Eye (tissue), 1 donor: ENCODE measurements around the gene HCRT.
A peak's percentile ranks its signal among the peaks of the same experiment; 100 is the strongest.
"Not testable (repeated sequence)": the region's sequence is repeated elsewhere in the genome, so short reads cannot be mapped to it uniquely, and the experiment has no call there.

Experiments used
- DNase-seq: peaks from one replicate; pipeline ENCODE4 v3.0.0-alpha.2; 2015

Gene HCRT

DNA sequence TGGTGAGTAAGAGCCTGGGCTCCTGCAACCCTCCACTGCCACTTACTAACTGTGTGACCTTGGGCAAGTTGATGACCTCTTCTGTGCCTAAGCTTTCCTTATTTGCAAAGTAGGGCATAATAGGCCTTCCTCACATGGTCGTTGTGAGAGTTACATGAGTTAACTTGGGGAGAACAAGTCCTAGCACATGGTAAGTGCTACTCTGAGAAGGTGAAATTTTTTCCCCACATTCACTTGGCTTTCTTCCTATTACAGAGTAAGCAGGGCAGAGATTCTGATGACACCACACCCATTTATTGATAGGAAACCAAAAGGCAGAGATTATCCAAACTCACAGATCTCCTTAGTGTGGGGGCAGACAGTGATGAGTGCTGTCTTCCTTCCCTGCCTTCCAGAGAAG, 5.9 kb downstream of the HCRT start:
- no peak for DNase-seq

DNA sequence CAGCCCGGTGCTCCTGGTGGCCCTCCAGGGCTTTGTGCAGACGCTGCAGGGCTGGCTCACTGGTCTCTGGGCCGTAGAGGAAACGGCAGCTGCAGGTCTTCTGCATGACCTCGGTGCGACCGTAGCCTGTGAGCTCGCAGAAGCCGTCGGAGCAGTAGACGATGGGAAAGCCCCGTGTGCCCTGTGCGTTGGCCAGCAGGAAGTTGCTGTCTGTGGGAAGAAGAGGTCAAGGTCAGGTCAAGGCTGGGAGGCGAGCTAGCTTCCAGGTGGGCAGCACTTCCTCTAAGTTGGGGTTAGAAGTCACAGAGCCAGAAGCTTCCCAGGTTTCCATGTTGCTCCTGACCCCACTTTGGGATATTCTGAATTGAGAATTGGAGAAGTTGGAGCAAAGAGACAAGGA, 6.4 kb downstream of the HCRT start:
- DNase-seq: no peak

DNA sequence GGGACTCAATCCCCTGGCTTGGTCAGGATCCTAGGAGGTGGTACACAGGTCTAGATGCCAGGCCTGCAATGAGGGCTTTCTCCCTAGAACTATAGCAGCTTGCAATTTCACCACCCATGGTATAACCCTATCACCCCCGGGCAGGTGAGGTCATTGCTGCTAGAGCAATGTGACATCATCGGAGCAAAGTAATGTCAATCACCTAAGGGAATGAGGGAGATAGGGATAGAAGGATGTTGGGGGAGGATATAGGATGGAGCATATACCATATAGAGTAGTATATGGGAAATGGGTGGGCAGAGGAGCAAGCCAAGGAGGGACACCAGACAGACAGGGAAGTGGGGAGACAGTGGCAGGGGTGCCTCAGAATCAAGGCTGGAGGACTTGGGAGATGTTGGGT, 7.6 kb downstream of the HCRT start:
- DNase-seq: no peak

DNA sequence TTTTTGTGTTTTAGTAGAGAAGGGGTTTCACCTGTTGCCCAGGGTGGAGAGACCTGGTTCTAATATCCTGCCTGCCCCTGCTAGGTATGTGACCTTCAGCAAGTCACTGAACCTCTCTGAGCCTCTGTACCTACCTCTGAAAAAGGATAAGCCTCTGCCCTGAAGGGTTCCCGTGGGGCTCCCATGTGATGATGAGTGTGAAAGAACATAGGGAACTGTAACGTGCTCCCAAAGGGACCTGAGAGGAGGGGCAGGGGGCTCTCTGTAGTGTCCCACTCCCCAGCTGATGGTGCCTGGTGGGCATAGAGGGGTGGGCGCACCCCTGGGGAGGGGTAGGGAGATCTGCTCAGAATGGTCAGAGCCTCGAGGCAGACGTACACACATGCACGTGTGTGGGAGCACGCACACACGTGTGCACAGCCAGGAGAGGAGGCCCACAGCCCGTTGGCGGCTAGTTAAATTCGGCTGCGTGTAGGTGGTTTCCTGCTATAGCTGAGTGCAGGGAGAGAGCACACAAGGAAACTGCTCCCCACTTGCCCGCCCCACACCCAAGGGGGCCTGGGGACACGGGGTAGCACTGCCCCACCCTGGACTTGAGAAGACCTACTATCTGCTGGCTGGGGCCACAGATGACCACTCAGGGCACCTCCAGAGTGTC, 11.0 kb downstream of the HCRT start:
- no peak for DNase-seq

DNA sequence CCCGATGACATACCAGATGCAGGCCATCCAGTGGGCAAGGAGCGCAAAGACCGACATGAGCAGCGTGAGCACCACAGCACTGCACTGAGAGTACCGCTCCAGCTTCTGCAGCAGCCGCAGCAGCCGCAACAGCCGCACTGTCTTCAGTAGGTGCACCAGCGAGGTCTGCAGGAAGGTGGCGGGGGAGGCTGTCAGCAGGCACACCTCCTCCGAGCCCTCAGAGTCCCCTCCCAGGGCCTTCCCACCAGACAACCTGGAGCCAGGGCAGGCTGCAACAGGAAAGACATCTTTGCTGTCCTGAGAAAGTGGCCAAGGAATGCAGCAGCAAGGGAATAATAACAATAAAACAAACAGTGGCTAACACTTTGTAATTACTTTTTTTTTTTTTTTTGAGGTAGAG, 13.4 kb downstream of the HCRT start:
- DNase-seq: no peak

DNA sequence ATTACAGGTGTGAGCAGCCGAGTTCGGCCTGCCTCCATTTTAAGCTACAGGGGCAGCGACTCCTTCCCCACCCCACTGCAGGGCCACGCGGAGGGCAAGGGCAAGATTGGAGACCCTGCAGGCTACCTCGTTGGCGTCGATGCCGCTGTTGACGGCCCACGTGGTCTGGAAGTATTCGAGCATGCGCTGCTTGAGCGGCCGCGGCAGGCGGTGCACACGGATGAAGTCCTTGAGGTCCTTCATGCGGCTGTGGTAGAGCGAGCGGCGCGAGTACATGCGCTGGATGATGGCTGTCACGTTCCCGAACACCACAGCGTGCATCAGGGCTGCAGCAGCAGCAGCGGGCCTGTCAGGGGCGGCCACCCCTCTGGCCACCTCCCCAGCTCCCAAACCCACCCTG, 15.9 kb downstream of the HCRT start:
- DNase-seq: no peak

DNA sequence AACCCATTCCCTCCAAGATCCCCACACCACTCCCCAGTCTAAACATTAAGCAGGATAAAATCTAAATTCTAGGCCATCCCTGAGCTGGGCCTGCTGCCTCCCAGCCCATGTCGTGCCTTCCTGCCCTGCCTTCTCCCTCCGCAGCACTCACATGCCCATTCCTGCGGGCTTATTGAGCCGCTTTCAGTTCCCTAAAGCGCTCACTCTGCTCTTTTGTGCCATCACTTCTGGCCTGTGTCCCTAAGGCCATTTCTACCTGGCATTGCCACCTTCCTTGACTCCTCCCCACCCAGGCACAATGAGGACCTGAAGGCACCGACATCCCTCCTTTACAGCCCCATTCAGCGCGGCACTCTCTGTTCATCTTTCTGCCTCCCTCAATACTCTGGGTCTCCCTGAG, 17.4 kb downstream of the HCRT start:
- no peak for DNase-seq

DNA sequence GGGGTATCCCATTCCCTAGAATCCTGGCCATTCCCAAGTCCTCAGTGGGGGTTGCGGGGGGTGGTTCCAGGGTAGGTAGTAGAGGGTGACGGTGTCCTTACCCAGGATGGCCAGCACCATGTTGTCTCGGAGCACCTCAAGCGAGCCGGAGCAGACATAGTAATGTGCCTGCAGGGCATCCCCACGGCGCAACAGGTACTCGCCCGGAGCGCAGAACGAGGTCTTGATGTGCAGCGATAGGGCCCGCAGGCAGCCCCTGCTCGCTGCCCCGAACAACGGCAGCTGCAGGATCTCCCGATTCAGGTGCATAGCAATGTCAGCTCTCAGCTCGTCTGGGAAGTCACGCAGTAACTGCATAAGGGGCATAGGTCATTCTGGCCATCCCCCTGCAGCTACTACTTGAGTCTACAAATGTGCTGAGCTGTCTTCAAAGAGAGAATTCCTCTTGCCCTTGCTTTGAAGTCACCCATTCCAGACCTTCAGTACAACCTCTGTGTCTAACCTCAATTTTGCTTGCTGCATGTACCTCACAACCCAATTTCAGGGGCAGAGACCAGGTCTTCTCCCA, 19.0 kb downstream of the HCRT start:
- DNase-seq: no peak

DNA sequence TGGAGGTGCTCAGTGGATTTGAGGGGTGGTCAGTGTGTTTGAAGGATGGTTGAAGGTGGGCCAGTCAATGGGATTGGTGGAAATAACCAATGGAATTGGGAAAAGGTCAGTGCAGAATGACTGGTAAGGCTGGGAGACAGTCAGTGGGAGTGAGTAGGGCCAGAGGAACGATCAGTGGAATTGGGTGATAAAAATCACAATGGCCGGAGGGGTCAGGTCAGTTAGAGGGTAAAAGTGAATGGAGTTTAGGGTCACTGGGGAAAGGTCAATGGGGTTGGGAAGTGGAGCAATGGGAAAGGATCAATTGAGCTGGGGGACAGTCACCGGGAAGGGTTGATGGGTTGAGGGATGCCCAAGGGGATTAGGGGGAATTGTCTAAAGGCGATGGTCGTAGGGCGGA, 19.5 kb downstream of the HCRT start:
- DNase-seq: no peak

DNA sequence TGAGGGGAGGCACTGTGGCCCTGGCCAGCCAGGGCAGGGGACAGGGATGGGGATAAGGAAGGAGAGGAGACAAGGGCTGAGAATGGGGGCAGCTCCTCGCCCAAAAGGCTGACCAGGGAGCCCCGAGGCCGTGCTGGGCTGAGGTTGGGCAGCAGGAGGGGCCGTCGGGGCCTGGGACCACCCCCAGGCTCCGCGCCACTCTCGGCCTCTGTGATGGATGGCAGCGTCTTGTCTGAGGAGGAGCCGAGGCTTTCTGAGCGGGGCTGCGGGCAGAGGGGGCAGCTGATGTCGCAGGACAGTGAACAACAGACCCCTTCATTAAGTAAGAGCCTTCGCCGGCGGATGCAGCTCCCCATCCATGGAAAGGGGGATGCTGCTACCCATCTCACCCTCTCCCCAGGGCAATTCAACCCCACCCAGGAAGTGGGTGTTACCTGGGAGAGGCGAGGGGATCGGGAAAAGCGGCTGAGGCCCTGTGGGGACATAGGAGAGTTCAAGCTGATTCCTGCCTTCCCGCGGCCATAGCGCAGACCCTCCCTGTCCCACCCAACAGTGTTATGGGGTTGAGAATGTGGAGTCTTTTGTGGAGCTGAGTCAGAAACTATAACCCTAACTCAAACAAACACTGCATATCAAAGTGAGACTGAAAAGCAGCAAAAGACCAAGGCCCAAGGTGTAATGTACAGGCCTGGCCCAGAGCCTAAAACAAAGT, 21.4 kb downstream of the HCRT start:
- no peak for DNase-seq

DNA sequence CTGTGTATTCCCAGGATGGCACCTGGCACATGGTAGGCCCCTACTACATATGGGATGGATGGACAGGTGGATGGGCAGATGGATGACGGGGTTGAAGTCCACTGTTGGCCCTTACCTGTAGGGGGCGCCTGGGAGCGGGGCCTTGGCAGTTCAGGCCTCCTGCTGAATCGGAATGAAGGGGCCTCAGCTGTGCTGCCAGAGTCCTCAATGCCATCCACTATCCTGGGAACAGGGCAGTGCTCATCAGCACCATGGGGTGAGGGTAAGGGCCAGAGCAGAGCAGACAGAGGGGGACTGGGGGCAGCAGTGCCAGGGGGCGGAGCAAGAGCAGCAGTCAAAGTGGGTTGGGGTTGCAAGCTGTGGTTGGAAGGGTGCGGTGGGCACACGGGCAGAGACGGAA, 22.1 kb downstream of the HCRT start:
- no peak for DNase-seq

DNA sequence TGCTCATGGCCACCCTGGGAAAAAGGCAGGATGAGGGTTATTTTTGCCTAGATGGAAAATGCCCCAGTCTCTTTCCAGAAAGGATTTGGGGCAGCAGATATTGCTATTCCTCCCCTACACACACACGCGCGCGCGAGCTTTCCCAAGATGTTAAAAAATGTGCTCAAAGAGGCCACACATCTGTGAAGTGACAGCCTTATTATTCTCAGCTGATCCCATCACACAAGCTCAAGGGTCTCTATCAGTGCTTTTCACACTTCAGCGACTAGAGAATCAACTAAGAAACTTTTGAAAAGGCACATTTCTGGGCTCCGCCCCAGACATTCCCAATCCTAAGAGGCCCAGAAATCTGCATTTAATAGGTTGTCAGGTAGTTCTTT, 24.7 kb downstream of the HCRT start:
- no peak for DNase-seq

DNA sequence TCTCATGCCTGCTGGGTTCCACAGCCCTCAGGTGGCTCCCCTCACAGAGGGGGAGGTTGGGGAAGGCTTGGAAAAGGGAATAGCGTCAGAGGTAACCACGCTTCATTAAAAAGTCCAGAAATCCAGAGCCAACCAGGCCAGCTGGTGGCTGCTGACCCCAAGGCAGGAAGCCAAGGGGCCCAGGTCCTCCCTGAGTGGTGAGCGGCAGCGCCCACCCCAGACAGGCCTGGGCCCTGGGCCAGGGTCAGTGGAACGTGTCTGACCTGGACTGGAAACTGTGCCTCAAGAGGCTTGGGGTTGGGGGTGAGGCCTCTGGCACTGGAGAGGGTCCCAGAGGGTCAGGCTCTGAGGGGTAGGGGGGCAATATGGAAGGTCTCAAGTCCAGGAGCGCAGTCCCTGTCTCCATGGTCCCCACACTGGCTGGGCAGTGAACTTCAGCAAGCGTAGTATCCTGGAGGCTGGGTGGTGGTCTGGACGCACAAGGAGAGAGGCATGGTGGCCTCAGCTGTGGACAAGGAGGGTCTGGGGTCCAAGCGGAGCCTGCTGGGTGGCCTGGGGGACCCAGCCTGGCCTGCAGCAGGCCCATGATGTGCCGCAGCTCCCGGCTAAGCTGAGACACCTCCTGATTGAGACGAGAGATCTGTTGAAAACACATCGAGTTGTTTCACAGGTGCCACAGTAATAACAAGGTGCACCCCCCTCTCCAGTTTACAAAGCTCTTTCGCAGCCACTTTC, 25.3 kb downstream of the HCRT start:
- DNase-seq: no peak

DNA sequence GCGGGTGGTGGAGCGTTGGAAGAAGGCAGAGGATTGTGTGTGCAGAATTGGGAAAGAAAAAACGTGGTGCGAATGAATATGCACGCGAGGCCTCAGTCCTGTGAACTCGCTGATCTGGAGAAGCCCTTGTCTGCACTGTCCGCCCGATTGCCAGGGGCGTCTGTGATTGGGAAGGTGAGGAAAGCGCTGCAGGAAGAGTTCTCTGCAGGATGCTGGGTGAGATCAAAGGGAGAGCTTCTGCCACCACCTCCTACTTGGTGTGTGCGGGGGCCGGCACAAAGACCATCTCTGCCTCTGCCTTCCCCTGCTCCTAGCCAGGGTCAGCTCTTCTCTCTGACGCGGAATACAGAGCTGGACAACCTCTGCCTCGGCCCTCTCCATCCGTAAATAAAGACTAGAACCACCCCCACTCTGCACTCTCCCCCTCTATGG, 29.6 kb downstream of the HCRT start:
- DNase-seq: peak; percentile 34

DNA sequence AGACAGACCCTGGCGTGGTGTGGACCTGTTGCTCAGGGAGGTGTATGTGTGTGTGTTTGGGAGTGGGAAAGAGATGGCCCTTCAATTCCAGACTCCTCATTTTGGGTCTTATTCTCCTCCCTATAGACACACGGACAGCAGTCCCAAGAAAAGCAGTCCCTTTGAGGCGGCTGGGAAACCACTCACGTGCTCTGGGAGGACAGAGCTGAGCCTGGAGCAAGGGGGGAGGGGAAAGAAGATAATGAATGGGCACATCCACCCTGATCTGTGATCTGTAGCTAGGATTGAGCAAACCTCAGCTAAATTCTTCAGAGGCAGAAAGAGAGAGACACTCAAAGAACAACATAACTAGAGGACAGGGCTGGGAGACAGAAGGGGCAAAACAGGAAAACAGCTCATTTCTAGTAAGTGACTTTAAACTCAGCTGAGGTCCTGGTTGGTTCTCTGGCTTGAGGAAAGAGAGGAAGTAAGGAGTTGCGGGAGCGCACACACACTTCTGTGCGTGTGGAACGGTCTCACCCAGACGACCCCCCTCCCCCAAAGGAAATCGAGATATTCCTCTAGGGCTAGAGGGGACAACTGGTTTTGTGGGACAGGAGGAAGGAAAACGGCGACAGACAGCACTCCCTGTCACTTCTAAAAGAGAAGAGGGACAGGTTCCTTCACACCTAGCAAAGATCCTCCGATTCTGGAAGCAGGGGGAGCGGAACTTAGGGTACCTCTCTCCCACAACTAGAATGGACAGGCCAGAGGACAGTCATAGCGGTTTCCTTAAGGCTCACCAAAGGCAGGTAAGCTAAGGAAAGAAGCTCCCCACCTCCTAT, 31.1 kb downstream of the HCRT start:
- DNase-seq: no peak

DNA sequence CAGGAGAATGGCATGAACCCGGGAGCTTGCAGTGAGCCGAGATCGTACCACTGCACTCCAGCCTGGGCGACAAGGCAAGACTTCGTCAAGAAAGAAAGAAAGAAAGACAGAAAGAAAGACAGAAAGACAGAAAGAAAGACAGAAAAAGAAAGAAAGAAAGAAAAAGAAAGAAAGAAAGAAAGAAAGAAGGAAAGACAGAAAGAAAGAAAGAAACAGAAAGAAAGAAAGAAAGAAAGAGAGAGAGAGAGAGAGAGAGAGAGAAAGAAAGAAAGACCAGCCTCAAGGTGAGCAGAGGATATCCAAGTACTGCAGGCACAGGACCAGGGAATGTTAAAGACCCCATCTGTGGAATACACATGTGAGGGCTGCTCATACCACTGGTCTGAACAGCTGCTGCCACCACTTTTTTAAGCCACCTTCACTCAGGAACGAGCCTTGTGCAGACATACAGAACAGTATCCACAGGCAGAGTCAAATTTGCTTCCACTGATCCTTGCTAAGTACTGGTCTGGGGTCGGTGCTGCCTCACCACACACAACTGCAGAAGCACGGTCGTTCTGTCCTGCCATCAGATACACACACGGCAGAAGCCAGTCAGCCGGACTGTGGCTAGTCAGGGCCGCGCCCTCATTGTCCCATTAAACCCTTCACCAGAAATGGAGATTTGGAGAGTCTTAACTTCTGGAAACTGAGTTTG, 38.2 kb downstream of the HCRT start:
- DNase-seq: no peak

DNA sequence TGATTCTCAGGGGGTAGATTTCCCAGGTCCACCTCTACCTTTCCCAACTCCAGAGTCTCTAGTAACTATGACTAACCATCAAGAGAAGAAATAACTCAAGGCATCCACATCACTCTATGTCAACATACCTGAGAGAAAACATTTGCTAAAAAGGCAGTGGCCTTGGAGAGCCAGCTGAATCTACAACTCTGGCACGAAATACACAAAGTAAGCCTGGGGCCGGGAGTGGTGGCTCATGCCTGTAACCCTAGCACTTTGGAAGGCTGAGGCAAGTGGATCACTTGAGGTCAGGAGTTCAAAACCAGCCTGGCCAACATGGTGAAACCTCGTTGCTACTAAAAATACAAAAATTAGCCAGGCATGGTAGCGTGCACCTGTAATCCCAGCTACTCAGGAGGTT, 42.1 kb downstream of the HCRT start:
- DNase-seq: not testable (repeated sequence)

DNA sequence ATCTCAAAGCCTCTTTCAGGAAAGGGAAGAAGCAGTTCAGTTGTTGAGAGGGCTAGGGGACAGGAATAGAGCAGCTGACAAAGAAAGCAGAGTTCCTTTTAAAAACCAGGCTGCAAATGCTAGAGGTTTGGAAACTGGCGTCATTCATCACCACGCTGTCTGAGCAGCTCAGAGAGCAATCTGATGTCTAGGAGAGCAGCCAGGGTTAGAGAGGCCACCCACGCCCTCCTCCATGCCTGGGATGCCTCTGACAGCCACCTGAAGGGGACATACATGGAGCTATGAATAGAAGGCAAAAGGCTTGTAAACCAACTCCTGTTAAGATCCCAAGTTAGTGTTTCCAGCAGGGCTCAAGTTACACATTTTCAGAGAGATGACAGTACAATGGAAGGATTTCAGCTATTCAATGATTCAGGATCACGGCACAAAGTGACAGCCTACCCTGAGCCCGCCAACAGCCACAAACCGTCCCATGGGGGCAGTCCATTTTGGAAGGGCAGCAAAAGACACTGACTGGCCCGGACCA, 42.8 kb downstream of the HCRT start:
- no peak for DNase-seq

DNA sequence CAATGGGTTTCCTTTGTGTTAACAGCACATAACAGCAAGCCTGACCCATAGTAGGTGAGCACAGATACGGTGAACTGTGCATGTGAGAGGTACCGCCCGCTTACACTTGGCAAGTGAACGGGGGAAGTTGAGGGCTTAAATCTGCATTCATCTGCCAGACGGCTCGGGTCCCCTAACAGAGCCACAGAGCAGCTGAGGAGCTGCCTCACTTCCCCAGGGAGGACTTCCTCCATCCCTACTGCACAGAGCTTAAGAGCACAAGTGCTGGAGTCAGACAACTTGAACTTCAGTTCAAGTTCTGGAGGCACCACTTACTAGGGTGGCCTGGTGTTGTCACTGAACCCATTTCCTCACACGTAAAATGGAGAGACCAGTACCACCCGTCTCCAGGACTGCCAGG, 43.9 kb downstream of the HCRT start:
- DNase-seq: no peak

DNA sequence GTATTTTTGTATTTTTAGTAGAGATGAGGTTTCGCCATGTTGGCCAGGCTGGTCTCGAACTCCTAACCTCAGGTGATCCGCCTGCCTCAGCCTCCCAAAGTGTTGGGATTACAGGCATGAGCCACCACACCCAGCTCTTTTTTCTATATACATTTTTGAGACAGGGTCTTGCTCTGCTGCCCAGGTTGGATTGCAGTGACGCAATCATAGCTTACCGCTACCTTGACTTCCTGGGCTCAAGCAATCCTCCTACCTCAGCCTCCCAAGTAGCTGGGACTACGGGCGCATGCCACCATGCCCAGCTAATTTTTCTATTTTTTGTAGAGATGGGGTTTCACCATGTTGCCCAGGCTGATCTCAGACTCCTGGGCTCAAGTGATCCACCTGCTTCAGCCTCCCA, 44.6 kb downstream of the HCRT start:
- DNase-seq: not testable (repeated sequence)

DNA sequence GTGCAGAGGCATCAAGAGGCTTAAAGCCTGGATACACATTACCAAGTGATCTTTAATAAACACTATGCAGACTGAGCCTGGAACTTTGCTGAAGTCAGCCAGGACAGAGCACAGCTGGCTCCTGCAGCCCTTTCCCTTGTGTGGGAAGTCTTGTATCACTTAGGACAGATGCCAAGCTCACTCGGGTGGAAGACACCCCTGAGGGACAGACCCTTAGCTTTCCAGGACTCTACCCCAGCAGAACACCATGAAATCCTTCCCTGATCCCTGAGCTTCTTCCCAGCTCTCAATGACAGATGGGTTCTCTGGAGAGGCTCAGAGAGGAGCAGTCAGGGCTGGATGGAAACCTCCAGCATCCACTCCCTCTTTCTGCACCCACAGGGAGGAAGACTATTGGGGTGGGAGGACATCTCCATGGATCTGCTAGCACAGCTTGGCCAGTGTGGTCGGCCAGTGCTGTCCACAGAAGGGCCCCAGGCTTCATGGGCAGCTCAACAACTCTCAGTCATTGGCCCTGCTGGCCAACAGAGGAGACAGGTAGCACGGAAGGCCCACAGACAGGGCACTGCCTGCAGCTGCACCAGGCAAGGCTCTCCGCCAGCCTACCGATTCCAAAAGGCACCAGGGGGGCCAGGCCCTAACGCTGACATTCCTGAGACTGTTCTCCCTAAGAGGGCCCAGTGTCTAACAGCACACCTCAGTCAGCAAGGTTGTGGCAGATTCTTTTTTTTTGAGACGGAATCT, 46.3 kb downstream of the HCRT start:
- DNase-seq: peak; percentile 37
